ENCODE data around the gene RHOJ.

DNA sequence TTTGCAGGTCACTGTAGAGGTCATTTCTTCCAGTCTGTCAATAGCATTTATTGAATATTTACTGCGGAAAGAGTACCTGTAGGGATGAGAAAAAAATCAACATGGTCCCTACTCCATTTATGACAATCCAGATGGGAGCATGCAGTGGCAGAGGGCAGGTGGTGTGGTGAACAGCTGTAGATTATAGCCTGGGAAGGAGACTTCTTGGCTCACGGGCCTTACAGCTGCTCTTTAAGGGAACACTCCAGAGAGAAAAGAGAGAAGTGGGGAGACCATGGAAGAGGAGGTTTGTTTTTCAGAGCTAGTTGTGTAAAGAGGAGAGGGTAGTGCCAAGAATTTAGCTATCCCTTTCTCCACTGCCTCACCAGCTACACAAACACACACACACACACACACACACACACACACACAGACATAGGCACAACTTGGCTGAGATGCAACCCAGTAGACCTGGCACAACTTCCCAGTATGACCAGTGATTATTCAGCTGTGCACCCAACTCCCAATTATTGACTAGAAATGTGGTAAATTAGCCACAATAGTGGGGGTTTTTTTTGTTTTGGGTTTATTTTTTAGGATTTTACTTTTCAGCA is 73.4 kb downstream of the RHOJ start:
- TF ChIP-seq, protein P1, sequence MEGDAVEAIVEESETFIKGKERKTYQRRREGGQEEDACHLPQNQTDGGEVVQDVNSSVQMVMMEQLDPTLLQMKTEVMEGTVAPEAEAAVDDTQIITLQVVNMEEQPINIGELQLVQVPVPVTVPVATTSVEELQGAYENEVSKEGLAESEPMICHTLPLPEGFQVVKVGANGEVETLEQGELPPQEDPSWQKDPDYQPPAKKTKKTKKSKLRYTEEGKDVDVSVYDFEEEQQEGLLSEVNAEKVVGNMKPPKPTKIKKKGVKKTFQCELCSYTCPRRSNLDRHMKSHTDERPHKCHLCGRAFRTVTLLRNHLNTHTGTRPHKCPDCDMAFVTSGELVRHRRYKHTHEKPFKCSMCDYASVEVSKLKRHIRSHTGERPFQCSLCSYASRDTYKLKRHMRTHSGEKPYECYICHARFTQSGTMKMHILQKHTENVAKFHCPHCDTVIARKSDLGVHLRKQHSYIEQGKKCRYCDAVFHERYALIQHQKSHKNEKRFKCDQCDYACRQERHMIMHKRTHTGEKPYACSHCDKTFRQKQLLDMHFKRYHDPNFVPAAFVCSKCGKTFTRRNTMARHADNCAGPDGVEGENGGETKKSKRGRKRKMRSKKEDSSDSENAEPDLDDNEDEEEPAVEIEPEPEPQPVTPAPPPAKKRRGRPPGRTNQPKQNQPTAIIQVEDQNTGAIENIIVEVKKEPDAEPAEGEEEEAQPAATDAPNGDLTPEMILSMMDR (IDR thresholded peaks at IDR 0.05 in 2 of 3, conservative IDR thresholded peaks at IDR 0.05 in 1 of 3; ENCODE audit: control insufficient read depth in 2 of 3, extremely low read depth in 1 of 3, insufficient read depth in 1 of 3, low read depth in 3 of 3, low read length in 3 of 3): no peak
- no peak for TF ChIP-seq JUND (IDR thresholded peaks at IDR 0.05; ENCODE audit: low read depth, low read length)
- no peak for TF ChIP-seq GABPA (IDR thresholded peaks at IDR 0.05; ENCODE audit: low read depth)
- TF ChIP-seq CEBPB (IDR thresholded peaks at IDR 0.05; ENCODE audit: borderline replicate concordance in 1 of 2, low read depth in 2 of 2, low read length in 2 of 2): no peak
- TF ChIP-seq, protein P2, sequence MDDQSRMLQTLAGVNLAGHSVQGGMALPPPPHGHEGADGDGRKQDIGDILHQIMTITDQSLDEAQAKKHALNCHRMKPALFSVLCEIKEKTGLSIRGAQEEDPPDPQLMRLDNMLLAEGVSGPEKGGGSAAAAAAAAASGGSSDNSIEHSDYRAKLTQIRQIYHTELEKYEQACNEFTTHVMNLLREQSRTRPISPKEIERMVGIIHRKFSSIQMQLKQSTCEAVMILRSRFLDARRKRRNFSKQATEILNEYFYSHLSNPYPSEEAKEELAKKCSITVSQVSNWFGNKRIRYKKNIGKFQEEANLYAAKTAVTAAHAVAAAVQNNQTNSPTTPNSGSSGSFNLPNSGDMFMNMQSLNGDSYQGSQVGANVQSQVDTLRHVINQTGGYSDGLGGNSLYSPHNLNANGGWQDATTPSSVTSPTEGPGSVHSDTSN (IDR thresholded peaks at IDR 0.05; ENCODE audit: insufficient replicate concordance, low read depth, low read length): no peak
- no peak for TF ChIP-seq ZZZ3 (IDR thresholded peaks at IDR 0.05; ENCODE audit: control insufficient read depth, insufficient read length, low read depth)
- no peak for TF ChIP-seq POLR2A (IDR thresholded peaks at IDR 0.05; ENCODE audit: low read depth, low read length)
- no peak for TF ChIP-seq ETV6 (conservative IDR thresholded peaks at IDR 0.05 in 1 of 2, IDR thresholded peaks at IDR 0.05 in 1 of 2; ENCODE audit: borderline replicate concordance in 1 of 2, low read depth in 1 of 2)
- TF ChIP-seq FOS (IDR thresholded peaks at IDR 0.05; ENCODE audit: borderline replicate concordance, extremely low read depth, insufficient read length): no peak
